Ammon's horn (tissue), 1 donor: ENCODE results near the gene DKK3.

Experiments
- DNase-seq: peaks from one replicate; pipeline ENCODE4 v3.0.0-alpha.2; 2016; ENCODE audit warnings: low spot score

DKK3 gene

DNA sequence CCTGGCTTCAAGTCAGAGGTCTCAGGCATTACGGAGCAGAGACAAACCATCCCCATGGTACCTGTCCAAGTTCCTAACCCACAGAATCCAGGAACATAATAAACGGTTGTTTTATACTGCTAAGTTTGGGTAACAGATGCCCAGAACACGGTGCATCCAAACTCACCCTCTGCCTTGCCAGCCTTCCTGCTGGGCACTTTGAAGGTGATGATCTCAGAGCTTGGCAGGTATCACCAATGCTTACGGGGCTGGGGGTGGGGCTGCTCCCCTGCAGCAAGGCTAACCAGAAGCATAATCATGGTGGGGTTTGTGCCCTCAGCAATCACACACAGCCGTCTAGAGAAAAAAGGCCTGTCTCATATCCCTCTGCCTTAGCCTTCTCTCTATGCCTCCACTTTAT lies 27.1 kb downstream of the DKK3 start:
- DNase-seq = no peak

DNA sequence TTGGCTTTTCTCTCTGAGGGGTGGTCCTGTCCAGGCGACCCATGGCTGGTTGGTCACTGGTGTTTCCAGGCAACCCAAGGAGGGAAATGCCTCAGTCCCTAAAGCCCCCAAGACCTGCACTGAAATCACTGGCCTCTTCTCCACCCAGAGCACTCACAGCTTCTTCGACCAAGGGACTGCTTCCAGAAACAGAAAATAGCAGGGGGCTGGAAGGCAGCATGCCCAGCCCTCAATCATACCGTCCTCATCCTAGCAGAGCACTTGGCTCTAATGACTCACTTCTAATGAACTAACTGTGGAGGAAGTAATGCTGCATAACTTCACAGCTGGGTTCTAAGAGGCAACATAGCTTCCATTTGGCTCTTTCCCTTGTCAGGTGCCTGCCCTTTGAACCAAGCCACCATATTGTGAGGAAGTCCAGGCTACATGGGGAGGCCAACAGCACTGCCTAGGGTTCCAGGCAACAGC lies 27.6 kb downstream of the DKK3 start:
- no peak for DNase-seq

DNA sequence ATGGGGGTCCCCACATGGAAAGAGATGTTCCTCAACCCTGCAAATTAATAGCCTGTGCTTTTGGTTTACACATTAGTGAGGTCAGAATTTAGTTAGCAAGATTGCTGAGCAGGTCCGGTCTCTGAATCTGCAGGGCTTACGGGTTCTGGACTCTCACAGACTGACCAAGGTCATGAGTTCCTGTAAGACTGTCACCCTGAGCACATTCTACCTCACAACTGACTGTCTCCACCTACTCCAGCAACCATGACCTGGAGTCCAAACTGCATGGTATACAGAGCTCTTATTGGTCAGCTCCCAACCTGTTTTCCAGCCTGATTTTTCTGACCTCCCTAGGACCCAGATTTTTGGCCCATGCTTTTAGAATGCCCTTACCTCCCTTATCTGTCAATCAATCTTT lies 28.2 kb downstream of the DKK3 start:
- DNase-seq = no peak

DNA sequence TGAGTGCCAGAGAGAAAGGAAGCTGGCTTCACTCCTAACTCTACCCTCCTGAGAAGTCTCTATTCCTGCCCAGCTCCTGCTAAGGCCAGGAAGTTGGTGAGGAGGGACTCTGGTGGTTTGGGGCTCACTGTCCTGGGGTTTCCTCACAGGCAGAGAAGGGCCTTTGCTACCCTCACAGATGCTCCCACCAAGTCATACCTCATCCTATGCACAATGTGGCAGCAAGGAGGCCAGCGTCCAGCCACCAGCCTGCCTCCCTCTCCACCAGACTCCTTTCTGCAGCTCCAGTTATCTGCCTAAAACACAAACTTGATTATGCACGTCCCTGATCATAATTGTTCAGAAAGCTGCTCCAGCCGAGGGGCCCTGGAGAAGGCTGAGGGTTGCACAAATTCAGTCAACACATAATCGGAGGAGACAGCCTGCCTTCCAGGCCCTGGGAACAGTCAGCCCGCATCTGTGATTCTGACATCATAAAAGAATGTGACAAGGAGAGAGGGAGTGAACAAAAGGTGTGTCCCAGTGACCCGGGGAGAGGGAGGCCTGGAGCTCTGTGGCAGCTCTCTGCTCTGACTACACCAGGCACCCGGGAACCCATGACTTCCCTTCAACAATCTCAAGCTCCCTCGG lies 28.8 kb downstream of the DKK3 start:
- DNase-seq = no peak

DNA sequence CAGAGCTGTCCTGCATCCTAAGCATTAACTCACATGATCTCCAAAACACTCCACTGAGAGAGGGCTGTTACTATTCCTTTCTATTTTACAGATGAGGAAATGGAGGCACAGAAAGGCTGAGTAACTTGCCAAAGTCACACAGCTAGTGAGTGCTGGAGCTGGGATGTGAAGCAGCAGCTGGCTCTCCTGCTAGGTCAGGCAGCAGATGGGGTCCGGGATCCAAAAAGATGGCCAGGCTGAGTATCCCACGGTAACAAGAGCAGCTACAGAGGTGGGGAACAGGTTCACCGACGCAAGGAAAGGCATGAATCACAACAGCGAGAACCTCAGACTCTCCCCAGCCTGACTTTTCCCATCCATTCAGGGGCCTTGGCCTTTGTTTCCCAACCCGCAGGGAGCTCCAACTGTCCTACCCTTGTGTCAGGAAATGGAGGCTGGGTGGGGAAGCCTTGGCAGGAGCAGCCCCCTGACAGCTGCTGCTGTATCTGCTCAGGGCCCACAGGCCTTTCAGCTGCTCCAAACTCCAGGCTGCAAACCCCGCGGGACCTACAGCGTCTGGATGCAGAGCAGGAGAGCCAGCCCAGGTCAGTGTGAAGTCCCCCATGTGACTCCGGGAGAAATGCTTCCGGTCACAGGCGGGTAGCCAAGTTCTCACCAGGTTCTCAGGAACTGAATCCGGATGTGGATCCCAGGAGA lies 29.5 kb downstream of the DKK3 start:
- DNase-seq = no peak

DNA sequence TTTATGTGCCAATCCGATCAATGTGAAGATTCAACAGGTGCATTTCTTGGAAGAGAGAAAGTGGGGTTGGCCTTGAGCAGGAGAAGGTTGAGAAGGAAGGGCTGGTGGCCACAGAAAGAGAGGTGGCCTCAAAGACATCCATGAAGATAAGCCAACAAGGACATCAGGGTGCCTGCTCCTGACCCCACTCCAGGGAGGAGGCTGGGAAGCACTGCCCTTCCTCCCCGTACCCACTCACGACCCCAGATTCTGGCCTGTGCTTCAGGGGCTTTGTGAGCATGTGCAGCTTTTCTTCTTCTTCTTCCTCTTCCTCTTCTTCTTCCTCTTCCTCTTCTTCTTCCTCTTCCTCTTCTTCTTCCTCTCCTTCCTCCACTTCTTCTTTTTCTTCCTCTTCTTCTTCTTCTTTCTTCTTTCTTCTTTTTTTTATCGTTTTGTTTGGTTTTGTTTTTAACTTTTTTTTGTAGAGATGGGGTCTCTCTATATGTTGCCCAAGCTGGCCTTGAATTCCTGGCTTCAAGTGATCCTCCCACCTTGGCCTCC lies 30.3 kb downstream of the DKK3 start:
- no peak for DNase-seq

DNA sequence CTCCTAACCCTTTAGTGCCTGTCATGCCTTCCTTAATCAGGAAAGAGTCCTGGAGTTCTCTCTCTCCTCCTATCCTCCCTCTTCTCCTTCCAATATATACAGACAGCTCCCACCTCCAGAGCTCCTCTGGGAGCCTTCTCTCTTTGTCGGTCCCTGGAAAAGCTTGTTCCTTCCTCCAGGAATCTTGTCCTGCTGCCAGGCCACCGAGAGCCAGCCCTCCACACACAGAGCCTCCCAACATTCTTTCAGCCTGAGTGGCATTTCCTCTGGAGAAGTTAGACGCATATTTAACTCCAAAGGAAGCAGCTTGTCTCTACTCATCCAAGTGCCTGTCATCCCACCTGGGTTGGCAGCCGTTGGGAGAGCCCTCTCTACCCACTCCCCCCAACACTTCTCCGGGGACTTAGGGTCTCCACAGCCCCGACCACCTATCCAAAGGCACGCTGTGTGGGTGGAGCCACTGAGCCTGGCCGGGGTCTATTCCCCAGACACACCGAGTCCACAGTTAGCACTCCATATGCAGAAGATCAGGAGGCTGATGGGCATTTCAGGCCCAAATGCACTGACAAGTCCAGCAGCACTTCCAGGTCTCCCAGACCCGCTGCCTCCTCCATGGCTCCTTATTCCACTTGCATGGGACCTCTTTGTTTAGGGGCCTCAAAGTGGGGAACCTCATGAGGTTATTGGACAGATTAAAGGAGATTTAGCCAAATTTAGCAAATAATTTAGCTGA lies 31.1 kb downstream of the DKK3 start:
- DNase-seq = no peak

DNA sequence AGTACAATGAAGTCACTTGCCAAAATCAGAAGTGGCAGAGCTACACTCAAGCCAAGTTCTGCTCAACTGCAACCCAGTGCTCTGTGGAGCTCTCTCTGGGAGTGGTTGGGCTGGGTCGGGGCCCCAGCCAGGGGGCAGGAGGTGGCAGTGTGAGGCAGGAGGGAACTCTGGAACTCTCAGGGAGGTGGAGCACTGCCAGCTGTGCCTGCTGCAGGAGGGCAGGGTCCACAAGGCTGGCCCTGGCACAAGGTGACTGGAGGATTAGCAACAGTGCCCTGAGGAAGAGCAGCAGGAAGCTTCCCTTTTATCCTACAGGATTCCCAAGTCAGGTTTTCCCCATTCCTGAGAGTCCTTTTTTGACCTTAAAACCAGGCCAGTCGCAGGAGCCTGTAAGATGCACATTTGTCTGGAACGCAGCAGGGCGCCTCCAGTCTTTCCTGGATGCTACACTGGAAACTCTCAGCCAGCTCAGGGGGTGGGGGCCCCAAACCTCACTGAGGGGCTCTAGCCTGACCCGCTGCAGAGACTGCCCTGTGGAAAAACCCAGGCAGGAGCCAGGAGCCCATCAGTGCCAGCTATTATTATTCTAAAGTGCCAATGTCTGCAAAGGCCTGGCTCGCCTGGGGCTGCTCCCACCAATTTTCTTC lies 31.8 kb downstream of the DKK3 start:
- no peak for DNase-seq

DNA sequence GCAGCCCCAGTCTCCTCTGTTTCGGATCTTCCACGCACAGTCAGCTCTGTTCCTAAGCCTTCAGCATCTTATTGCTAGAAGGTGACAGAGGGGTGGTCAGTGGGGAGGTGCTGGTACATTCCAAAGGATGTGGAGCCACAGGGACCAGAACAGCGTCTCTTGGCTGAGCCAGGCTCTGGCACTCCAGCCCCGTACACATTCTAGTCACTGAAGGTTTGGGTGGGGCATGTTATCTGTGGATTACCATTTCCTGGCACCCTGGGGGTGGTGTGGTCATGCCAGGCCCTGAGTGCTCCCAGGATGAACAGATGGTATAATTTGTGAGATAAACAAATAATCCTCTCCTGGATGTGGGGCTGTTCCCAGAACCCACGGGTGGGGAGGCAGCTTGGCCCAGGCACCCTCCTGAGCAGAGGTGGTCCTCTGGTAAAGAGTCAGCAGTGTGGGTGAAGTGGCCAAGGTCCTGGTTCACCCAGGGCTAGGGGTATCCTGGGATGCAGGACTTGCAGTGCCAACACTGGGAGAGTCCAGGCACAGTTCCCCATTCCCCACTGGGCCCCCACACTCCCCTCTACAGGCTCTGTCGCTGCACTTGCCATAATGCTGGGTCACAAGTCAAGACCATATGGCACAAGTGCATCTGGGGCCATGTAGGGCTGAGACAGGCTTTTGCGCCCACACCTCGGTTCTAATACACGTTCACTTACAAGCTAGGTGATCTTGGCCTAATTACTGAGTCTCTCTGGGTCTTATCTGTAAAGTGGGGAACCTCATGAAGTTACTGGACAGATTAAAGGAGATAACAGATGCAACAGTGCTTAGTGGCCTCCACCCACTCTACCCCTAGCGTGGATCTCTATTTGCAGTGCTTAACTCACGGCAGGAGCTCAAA lies 33.0 kb downstream of the DKK3 start:
- DNase-seq = no peak

DNA sequence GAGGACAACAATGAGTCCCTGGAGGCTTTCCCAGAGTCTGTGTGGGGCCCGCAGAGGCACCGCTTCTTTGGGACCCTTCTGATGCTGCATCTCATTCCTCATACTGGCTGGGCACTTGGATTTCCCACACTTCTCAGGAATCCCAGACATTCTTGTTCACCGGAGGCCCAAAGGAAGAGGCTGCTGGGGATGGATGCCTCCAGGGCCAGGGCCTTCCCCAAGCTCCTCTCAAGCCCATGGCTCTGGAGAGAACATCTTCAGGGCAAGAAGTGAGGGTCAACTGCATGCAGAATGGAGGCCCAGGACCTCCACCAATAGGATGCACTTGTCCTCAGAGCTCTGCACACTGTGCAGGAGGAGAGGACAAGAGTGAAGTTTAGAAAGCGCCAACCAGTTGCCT lies 34.6 kb downstream of the DKK3 start:
- DNase-seq = no peak

DNA sequence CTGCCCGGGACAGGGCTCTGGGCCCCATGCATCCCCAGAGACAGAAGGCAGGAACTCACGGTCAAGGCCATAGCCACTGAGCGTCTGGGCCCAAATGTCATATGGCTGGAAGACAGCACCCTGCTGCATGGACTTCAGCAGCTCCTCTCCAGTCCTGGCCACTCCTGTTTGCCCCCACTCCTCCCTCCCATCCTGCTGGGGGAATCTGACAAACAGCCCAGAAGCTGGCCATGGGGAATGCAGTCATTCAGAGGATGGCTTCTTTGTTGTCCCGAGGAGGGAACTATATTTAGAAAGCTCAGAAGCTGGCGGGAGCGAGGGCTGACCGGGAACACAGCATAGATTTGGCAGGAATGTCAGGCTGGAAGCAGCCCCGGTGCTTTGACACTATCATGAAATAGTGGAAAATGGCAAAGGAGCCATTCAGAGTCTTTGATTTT lies 35.0 kb downstream of the DKK3 start:
- peak; percentile 88 for DNase-seq

DNA sequence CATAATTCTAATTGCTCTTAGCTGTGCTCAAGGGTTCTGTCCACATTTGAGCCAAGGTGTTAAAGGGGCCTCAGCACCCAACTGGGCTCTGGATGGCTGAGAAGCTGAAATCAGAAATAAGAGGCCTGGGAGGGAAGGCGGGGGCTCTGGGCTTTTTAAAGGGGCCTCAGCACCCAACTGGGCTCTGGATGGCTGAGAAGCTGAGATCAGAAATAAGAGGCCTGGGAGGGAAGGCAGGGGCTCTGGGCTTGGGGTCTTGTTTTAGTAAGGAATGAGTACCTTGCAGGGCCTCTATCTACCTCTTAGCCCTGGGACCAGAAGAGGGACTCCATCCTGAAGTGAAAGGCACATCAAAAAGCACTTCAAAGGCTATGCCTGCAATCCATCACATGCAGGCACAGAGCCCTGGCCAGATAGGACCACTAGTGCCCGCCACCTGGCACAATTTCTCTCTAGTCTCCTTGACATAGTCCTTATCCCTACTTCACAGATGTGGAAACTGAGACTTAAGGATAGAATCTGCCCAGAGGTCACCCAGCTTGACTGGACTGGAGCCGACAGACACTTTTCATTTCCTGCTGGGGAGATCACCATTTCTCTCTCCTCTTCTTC lies 35.6 kb downstream of the DKK3 start:
- DNase-seq = no peak

DNA sequence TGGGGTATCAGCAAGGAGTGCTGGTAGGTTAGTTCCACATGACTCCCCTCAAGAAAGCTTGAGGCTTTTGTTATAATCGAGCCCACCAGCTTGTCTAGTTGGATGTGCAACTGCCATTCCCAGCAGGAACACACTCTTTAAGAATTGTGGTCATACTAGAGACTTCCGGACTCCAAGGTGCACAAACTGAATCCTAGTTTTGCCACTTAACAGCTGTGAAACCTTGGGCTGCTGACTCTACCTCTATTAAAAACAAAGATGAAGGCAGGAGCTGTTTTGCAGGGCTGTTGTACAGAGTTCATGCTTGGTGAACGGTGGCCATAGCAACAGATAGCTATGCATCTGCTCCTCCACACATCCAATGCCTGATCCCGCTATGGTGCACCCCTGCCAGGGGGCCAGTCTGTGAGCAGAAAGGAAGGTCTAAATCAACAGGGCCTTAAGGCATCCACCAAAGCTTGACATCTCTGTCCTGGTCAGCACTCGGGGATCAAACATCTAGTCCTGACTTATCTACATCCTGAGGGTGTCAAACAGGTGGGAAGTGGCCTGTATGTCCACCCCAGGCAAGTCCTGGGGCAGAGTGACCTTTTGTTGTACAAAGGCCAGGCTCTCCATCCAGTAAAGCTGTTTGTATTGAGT lies 36.4 kb downstream of the DKK3 start:
- DNase-seq = peak; percentile 57

DNA sequence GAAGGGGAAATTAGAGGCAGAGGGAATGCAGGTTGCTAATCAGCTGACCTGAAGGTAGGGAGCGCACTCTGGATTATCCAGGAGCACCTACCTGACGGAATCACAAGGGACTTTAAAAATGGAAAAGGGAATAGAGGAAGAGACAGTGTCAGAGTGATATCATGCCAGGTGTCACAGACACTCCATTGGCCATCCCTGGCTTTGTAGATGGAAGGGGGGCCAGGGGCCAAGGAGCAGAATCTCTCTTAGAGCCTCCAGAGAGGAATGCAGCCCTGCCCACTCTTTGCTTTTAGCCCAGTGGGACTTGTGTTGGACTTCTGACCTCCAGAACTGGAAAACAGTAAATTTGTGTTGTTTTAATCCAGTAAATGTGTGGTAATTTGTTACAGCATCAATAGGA lies 37.9 kb downstream of the DKK3 start:
- no peak for DNase-seq

DNA sequence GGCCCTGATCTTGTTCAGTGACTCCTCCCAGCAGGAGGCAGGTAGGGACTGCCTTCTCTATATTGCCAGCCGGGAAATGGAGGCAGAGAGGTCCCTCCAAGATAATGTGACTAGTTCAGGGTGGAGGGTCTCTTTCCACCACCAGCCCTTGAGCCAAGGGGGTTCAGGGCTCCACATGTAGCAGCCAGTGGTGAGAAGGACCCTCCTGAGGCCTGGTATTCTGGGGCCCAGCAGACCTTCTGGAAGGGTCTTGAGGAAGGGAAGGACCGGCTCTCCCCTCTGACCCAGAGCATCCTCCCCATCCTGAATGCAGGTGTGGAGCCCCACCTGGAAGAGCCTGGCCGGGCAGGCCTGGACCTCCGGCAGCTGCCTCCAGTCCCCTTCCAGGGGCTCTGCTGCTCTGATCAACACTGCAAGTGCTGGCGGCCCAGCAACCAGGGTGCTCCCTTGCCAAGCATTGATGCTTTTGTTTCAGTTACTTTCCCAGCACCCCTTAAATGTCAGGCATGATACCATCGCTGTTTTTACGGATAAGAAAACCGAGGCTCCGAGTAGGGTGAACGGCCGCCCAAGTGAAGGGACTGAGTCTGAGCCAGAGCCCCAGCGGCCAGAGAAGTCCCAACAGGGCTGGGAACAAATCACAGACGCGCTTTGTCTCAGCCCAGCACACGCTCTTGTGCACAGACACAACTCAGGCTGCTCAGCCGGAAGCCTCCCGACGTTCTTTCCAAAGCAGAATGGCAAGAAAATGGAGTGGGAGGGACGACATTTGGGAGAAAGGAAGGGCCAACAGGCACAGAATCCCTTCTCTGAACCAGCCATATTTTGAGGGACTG lies 38.8 kb downstream of the DKK3 start:
- DNase-seq = peak; percentile 84

DNA sequence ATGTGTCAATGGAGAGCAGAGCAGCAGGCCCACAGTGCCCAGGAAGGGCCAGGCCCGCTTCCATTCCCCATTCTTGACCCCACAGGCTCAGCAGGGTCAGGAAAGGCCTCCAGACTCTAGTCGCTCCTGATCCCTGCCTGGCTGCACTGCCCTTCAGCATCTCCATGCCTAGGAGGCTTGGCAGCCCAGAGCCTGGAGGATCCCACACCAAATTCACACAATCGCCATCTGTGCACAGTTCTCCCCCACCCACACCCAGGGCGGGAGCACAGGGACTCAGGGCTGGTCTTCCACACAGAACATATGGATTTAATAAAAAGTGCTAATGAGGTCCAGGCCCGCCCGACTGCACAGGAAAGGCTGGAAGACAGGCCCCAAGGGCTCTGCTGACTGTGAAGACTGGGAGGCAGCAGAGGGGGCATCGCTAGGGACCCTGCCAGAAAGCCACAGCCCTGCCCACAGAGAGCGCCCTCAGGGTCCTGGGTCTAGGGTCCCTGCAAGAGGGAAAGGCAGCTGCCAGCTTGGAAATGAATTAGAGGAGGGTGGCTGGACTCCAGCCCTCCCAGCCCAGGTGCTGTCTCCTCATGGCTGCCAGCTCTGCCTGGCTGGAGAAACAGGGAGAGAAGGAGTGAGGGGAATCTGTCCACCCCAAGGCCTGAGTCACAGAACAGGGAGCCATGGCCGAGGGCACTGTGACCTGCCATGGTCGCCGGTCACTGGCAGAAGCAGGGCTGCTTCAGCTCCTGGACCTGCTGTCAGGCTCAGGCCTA lies 39.7 kb downstream of the DKK3 start:
- no peak for DNase-seq

DNA sequence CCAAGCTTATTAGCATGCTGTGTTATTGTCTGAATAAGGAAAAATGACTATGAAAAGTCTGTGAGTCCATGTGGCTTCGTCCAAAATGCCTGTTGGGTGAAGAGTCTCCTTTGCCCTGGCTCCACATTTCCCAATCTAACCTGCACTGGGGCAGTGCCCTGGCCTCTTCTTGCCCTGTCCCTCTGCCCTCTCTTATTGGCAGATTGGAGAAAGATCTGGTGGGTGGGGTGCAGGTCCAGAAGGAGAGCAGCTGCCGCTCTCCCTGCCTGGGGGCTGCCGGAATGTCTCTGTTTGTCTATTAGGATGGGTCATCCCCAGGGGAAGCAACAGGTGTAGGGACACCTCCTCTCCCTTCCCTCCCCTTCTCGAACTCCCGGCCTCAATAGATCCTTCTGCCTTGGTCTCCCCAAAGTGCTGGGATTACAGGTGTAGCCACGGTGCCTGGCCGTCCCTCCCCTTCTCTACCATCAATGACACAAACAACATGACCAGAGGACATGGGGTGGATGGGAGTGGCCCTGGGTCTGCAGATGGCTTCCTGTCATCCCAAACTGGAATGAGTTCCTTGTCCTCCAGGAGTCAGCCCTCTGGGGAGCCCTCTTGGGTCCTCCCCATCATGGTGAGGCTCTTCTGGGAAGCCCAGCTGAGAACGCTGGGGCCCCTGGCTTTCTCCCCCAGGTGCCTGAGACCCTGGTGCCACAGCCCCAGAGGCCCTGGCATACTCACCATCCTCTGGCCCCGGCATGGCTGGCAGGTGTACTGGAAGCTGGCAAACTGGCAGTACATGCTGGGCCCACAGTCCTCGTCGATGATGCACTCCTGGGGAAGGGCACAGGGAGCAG lies 40.5 kb downstream of the DKK3 start:
- DNase-seq = no peak
